ENCODE measurements around the gene RNU1-4.
"Not testable (repeated sequence)": the region's sequence is repeated elsewhere in the genome, so short reads cannot be mapped to it uniquely, and the experiment has no call there.

DNA sequence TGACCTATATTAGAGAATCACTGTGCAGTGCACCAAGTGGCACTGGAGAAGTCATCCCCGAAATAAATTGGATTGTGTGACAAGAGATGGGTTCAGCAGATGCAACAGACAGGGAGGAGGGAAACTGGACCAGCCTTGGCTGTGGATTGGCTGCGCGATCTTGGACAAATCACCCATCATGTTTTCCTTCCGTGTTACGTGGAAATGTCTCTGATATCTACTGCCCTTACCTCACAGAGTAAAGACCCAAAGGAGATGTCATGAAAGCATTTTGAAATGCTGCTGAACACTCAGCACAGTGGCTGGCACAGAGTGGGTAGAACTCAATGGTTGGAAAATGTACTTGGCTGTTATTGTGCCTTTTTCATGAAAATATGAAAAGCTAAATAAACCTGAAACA lies 39.2 kb downstream of the RNU1-4 start:
- TF ChIP-seq RAD21 (IDR thresholded peaks at IDR 0.05; ENCODE audit: low read length); SIN3A (IDR thresholded peaks at IDR 0.05; ENCODE audit: borderline replicate concordance, low read depth, low read length); CTCF (IDR thresholded peaks at IDR 0.05); TAF1 (IDR thresholded peaks at IDR 0.05; ENCODE audit: borderline replicate concordance, low read depth, low read length); MXI1 (IDR thresholded peaks at IDR 0.05; ENCODE audit: low read depth, low read length); USF2 (IDR thresholded peaks at IDR 0.05; ENCODE audit: borderline replicate concordance, low read depth, low read length); TEAD4 (IDR thresholded peaks at IDR 0.05; ENCODE audit: borderline replicate concordance, insufficient read depth): not testable (repeated sequence)
- TF ChIP-seq, protein P1, sequence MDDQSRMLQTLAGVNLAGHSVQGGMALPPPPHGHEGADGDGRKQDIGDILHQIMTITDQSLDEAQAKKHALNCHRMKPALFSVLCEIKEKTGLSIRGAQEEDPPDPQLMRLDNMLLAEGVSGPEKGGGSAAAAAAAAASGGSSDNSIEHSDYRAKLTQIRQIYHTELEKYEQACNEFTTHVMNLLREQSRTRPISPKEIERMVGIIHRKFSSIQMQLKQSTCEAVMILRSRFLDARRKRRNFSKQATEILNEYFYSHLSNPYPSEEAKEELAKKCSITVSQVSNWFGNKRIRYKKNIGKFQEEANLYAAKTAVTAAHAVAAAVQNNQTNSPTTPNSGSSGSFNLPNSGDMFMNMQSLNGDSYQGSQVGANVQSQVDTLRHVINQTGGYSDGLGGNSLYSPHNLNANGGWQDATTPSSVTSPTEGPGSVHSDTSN (IDR thresholded peaks at IDR 0.05), result not testable (repeated sequence)

All from SK-N-SH (cell line).